Measurements from ENCODE around the gene SNPH. TPM values are rescaled to one million over a fixed set of nuclear protein-coding genes. Genes with fewer than 3 reads are reported as not detected.

Gene SNPH
- total and polyA plus RNA-seq, 8 donors = 1.8 to 5.9 (median 2.3) TPM

DNA sequence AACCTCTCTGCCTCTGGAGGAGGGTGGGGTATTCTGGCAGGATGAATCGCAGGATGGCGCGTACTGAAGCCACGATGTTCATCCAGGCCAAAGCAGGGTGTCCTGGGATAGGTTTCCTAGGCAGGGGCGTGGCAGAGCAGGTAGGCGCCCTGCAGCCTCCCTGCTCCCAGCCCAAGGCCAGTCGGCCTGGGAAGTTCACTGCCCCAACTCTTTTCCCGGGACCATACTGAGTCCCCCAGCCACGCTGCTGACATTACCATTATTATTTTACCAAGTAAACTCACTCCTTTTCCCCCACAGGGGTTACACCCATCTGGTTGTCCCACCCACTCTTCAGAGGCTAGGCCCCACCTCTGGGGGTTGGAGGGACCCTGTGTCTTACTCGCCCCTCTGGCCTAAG lies 41.1 kb downstream of the SNPH start:
- Histone ChIP-seq H3K4me3 (no peak overlapping the region), H3K4me1 (no peaks in the 10 kb centered on the region), H3K36me3 (peaks cover 0 to 15% of the 10 kb centered on the region in 2 donors), H3K9me3 (no peaks in the 10 kb centered on the region), H3K27me3 (no peaks in the 10 kb centered on the region), H3K27ac (no peak overlapping the region)
- intact Hi-C loops (cut with DNase I) = no loop called here
- TF ChIP-seq, protein P1, sequence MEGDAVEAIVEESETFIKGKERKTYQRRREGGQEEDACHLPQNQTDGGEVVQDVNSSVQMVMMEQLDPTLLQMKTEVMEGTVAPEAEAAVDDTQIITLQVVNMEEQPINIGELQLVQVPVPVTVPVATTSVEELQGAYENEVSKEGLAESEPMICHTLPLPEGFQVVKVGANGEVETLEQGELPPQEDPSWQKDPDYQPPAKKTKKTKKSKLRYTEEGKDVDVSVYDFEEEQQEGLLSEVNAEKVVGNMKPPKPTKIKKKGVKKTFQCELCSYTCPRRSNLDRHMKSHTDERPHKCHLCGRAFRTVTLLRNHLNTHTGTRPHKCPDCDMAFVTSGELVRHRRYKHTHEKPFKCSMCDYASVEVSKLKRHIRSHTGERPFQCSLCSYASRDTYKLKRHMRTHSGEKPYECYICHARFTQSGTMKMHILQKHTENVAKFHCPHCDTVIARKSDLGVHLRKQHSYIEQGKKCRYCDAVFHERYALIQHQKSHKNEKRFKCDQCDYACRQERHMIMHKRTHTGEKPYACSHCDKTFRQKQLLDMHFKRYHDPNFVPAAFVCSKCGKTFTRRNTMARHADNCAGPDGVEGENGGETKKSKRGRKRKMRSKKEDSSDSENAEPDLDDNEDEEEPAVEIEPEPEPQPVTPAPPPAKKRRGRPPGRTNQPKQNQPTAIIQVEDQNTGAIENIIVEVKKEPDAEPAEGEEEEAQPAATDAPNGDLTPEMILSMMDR (IDR thresholded peaks at IDR 0.05) = no peak
- DNase-seq (peak in 1 of 4 donors; percentile 7), ATAC-seq (no peak)

DNA sequence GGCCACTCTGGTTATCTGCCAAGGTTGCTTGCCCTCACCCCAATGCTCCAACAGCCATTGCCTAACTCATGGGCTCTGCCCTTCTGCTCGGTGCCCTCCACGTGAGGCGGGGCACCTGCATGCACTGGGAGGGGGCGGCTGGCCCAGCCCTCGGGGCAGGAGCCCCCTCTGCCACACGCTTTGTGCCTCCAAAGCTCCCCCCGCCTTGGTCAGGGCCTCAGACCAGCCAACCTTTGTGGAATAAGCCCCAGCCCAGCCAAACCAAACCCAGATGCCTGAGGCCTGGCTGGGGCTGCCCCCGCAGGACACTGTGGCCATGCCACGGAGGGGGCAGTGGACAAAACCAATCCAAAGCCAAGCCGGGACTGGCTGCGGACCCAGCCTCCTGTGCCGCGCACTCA lies 41.5 kb downstream of the SNPH start:
- Histone ChIP-seq H3K4me1 (no peaks in the 10 kb centered on the region), H3K36me3 (peaks cover 0 to 15% of the 10 kb centered on the region in 2 donors), H3K27me3 (no peaks in the 10 kb centered on the region), H3K27ac (no peak overlapping the region), H3K9me3 (no peaks in the 10 kb centered on the region), H3K4me3 (no peak overlapping the region)
- TF ChIP-seq, protein P1 (IDR thresholded peaks at IDR 0.05) = no peak
- no peak for DNase-seq
- intact Hi-C loops (cut with DNase I) = no loop called here
- no peak for ATAC-seq

DNA sequence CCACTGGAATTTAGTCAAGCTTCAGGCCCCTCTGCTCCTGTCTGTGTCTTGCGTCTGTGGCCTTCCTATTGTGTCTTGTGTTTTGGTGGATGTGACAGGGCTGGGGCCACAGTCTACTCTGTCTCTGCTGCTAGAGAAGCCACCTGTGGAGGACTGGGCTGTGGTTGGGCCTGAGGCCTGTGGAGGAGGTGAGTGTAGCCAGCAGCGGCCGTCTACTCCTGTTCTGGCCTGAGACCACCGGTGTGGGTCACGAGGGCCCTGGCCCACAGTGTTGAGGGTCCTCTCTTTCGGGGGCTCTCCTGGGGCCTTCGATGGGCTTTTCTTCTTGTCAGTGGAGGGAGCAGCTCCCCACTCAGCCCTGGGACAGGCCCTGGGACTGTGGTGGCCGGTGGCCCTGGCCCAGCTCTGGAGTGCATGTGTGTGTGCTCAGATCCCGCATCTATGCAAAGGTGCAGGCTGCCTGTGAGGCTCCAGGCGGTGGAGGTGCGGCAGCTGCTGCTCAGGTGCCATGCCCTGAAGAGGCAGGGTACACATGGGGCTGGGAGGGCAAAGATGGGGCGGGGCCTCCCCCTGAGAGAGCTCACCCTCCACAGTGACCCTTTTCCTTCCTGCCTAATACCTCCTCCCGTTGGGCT lies 42.1 kb downstream of the SNPH start:
- no peaks in the 10 kb centered on the region for H3K9me3 ChIP-seq
- no peak overlapping the region for H3K27ac ChIP-seq
- intact Hi-C loops (cut with DNase I) = no loop called here
- no peaks in the 10 kb centered on the region for H3K27me3 ChIP-seq
- H3K4me3 ChIP-seq = no peak overlapping the region
- peaks cover 0 to 1% of the 10 kb centered on the region in 2 donors for H3K4me1 ChIP-seq
- DNase-seq (no peak), ATAC-seq (no peak)
- TF ChIP-seq, protein P1 (IDR thresholded peaks at IDR 0.05) = no peak
- H3K36me3 ChIP-seq = peaks cover 0 to 15% of the 10 kb centered on the region in 2 donors

DNA sequence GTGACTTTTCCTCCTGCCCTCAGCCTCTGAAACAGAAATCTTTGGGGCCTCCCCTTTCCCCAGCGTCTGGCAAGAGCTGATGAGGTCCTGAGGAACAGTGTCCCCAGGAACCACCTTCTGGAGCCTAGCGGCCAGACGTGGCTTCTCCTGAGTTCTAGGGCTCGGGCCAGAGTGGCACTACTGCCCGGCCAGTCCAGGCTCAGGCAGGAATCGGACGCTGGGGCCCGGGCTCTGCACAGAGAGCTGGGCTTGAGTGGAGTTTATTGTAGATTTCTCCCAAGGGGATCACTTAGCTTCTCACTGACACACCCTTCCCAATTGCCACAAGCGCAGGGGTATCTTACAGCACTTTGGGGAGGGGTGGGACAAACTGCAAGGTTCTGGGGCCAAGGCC lies 42.6 kb downstream of the SNPH start:
- H3K36me3 ChIP-seq = peaks cover 0 to 15% of the 10 kb centered on the region in 2 donors
- no peak overlapping the region for H3K27ac ChIP-seq
- DNase-seq (no peak), ATAC-seq (no peak)
- intact Hi-C loops (cut with DNase I) = no loop called here
- TF ChIP-seq, protein P1 (IDR thresholded peaks at IDR 0.05) = no peak
- H3K4me3 ChIP-seq = no peak overlapping the region
- H3K9me3 ChIP-seq = no peaks in the 10 kb centered on the region
- peaks cover 0 to 6% of the 10 kb centered on the region in 2 donors for H3K4me1 ChIP-seq
- H3K27me3 ChIP-seq = no peaks in the 10 kb centered on the region

DNA sequence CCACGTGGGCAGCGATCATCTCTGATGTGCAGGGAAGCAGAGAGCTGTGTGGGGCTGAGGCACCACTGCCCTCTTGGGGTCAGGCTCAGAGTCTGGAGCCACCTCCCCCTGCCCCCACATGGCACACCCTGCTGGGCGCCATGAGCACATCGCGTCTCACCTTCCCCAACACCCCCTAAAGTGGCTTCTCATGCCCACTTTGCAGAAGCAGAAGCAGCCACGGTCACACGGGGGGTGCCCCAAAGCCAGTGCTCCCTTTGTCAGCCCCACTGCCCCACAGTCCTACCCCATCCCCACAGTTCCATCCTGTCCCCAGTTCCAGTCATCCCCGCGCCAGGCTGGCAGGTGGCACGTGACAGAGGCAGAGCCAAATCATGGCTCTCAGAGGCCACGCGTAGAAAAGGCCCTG lies 43.3 kb downstream of the SNPH start:
- intact Hi-C loops (cut with DNase I) = no loop called here
- peaks cover 0 to 15% of the 10 kb centered on the region in 2 donors for H3K36me3 ChIP-seq
- TF ChIP-seq, protein P1 (IDR thresholded peaks at IDR 0.05) = no peak
- peaks cover 0 to 11% of the 10 kb centered on the region in 2 donors for H3K4me1 ChIP-seq
- H3K27ac ChIP-seq = no peak overlapping the region
- DNase-seq (no peak), ATAC-seq (no peak)
- H3K9me3 ChIP-seq = no peaks in the 10 kb centered on the region
- no peaks in the 10 kb centered on the region for H3K27me3 ChIP-seq
- H3K4me3 ChIP-seq = no peak overlapping the region
